GM12891 (cell line): Measurements from ENCODE around the gene POLA1.

Experiments
- PAX5 ChIP-seq: IDR thresholded peaks from 2 replicates; pipeline ENCODE4 v1.6.1; 2011; ENCODE audit warnings: low read length, moderate library complexity, mild to moderate bottlenecking; ENCODE audit not compliant: insufficient read depth, severe bottlenecking
- POLR2A ChIP-seq: IDR thresholded peaks from 2 replicates; pipeline ENCODE4 v1.6.1; 2011; ENCODE audit warnings: low read depth, low read length, control low read depth
- POLR2AphosphoS5 ChIP-seq: IDR thresholded peaks from 2 replicates; pipeline ENCODE4 v1.6.1; 2011; ENCODE audit warnings: low read depth, low read length, control low read depth
- POU2F2 ChIP-seq: IDR thresholded peaks from 2 replicates; pipeline ENCODE4 v1.6.1; 2011; ENCODE audit warnings: low read depth, mild to moderate bottlenecking, control low read depth, low read length, moderate library complexity
- SPI1 ChIP-seq: IDR thresholded peaks from 2 replicates; pipeline ENCODE4 v1.6.1; 2011; ENCODE audit warnings: low read depth, low read length, control low read depth
- TAF1 ChIP-seq: IDR thresholded peaks from 2 replicates; pipeline ENCODE4 v1.6.1; 2011; ENCODE audit warnings: low read depth, low read length, control low read depth

GRCh38 chrX:24993879-24994278, 300.2 kb downstream of the POLA1 start:
- no peak for TF ChIP-seq POLR2A
- no peak for TF ChIP-seq TAF1
- no peak for TF ChIP-seq POLR2AphosphoS5
- no peak for TF ChIP-seq PAX5
- no peak for TF ChIP-seq SPI1
- no peak for TF ChIP-seq POU2F2
